DOHH2 (cell line): ENCODE data around the gene SFXN5.

Experiments
- EZH2phosphoT487 ChIP-seq: fragments of 200-600 bp; sonication (generic); IDR thresholded peaks from 2 replicates; pipeline ENCODE4 v1.6.1; 2017; ENCODE audit warnings: borderline replicate concordance, mild to moderate bottlenecking, antibody characterized with exemption, low read length, moderate library complexity, mixed read lengths
- TF ChIP-seq, protein P1 (sequence below): fragments of 200-600 bp; sonication (generic); IDR thresholded peaks from one replicate; pipeline ENCODE4 v1.5.1; 2014; ENCODE audit warnings: antibody characterized with exemption, mild to moderate bottlenecking, low read depth, low read length; ENCODE audit not compliant: poor library complexity, severe bottlenecking

DNA sequence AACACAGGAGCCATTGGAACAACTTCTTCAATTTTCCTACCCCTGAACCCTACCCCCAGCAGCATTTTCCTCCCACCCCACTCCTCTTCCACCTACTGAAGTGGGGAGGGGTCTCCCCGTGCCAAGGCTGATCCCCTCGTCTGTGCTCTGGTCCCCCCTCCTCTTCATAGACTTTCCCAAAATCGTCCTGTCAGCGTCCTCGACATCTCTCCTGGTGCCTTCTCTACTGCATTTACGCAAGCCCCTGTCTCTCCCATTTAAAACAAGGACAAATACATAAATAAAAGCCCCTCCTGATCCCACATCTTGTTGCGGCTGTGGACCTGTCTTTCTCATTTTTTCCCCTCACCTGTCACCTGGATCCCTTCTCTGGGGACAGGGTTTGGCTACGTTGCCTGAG, 112.0 kb downstream of the SFXN5 start:
- TF ChIP-seq, protein P1, sequence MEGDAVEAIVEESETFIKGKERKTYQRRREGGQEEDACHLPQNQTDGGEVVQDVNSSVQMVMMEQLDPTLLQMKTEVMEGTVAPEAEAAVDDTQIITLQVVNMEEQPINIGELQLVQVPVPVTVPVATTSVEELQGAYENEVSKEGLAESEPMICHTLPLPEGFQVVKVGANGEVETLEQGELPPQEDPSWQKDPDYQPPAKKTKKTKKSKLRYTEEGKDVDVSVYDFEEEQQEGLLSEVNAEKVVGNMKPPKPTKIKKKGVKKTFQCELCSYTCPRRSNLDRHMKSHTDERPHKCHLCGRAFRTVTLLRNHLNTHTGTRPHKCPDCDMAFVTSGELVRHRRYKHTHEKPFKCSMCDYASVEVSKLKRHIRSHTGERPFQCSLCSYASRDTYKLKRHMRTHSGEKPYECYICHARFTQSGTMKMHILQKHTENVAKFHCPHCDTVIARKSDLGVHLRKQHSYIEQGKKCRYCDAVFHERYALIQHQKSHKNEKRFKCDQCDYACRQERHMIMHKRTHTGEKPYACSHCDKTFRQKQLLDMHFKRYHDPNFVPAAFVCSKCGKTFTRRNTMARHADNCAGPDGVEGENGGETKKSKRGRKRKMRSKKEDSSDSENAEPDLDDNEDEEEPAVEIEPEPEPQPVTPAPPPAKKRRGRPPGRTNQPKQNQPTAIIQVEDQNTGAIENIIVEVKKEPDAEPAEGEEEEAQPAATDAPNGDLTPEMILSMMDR, result no peak
- no peak for TF ChIP-seq EZH2phosphoT487
